Stimulated activated CD4-positive, alpha-beta T cell treated with anti-CD3 and anti-CD28 coated beads, TNF-alpha, amount 100 ng/mL, for 4 hours (primary cell): ENCODE results near the gene YIPF4.
"Not testable (repeated sequence)": the region's sequence is repeated elsewhere in the genome, so short reads cannot be mapped to it uniquely, and the experiment has no call there.

Experiments used
- DNase-seq, 3 experiments: peaks; one replicate each; pipeline ENCODE4 v3.0.0-alpha.2; 2020; ENCODE audit warnings: low read depth in 3 of 3

YIPF4 gene

GRCh38 chr2:32277674-32278477 is at the start of gene YIPF4:
Gene YIPF4, plus strand, starts transcription at chr2:32277904. Its CDS starts 252 bp downstream, at chr2:32278156.
- peak; percentile 78 to 81 (median 79) for DNase-seq

GRCh38 chr2:32228181-32228580 is 49.5 kb upstream of the YIPF4 start:
- no peak for DNase-seq

GRCh38 chr2:32229635-32230034 is 48.1 kb upstream of the YIPF4 start:
- no peak for DNase-seq

GRCh38 chr2:32231959-32232358 is 45.7 kb upstream of the YIPF4 start:
- DNase-seq, result no peak

GRCh38 chr2:32235315-32235714 is 42.4 kb upstream of the YIPF4 start:
- DNase-seq, result no peak

GRCh38 chr2:32237488-32237887 is 40.2 kb upstream of the YIPF4 start:
- no peak for DNase-seq

GRCh38 chr2:32237996-32238395 is 39.7 kb upstream of the YIPF4 start:
- no peak for DNase-seq

- no peak for DNase-seq
Observed at GRCh38 chr2:32242331-32242730, 35.4 kb upstream of the YIPF4 start.

- no peak for DNase-seq
Observed at GRCh38 chr2:32246911-32247310, 30.8 kb upstream of the YIPF4 start.

GRCh38 chr2:32248299-32248698 is 29.4 kb upstream of the YIPF4 start:
- no peak for DNase-seq

GRCh38 chr2:32249731-32250236 is 27.9 kb upstream of the YIPF4 start:
- DNase-seq, result no peak

GRCh38 chr2:32250290-32250689 is 27.4 kb upstream of the YIPF4 start:
- no peak for DNase-seq

- no peak for DNase-seq
Observed at GRCh38 chr2:32258242-32258641, 19.5 kb upstream of the YIPF4 start.

- DNase-seq, result no peak
Observed at GRCh38 chr2:32260376-32260775, 17.3 kb upstream of the YIPF4 start.

GRCh38 chr2:32262105-32262504 is 15.6 kb upstream of the YIPF4 start:
- DNase-seq, result no peak

- DNase-seq, result no peak
Observed at GRCh38 chr2:32264422-32265105, 13.1 kb upstream of the YIPF4 start, which contains the start of gene NLRC4. Gene NLRC4, minus strand, starts transcription at chr2:32264886. Its CDS starts 8,111 bp downstream, at chr2:32256775.

- no peak for DNase-seq
Observed at GRCh38 chr2:32271063-32271462, 6.6 kb upstream of the YIPF4 start.

GRCh38 chr2:32272279-32272678 is 5.4 kb upstream of the YIPF4 start:
- no peak for DNase-seq

- no peak for DNase-seq
Observed at GRCh38 chr2:32274289-32274688, 3.4 kb upstream of the YIPF4 start.

GRCh38 chr2:32275790-32276189 is 1.9 kb upstream of the YIPF4 start:
- DNase-seq, result not testable (repeated sequence)

- no peak for DNase-seq
Observed at GRCh38 chr2:32277363-32277673, 386 bp upstream of the YIPF4 start.

- no peak for DNase-seq
Observed at GRCh38 chr2:32278478-32278853, 762 bp downstream of the YIPF4 start.

- DNase-seq, result no peak
Observed at GRCh38 chr2:32284321-32284720, 6.6 kb downstream of the YIPF4 start.
